H1 (cell line): ENCODE data around the gene SASH3. TPM values are rescaled to one million over a fixed set of nuclear protein-coding genes. Genes with fewer than 3 reads are reported as not detected.

Source experiments
- CTCF ChIA-PET: fragments of 300-600 bp; sonication (Branson Sonifier 250); formaldehyde crosslinking; loops from one replicate; lab custom pipeline; 2021; ENCODE audit not compliant: partially characterized antibody; lab: Charles Lee
- POLR2A ChIA-PET: fragments of 300-600 bp; sonication (Branson Sonifier 250); formaldehyde crosslinking; loops from one replicate; lab custom pipeline; 2021; ENCODE audit warnings: inconsistent platforms; ENCODE audit not compliant: partially characterized antibody; lab: Charles Lee
- DNase-seq, 2 experiments: peaks; one replicate each; pipeline versions ENCODE4 v3.0.0 to v3.0.0-alpha.2; 2010 to 2022; ENCODE audit warnings: low spot score in 2 of 2, low read depth in 1 of 2, mixed read lengths in 1 of 2
- FAIRE-seq: peaks from 2 replicates; lab custom pipeline; 2011; peaks lifted over from hg19 to GRCh38; lab: Jason Lieb, UNC
- H2AFZ ChIP-seq: 2 replicates; pipeline ENCODE4 v1.8.1; 2012; ENCODE audit warnings: low read length, inconsistent platforms
- H2AK5ac ChIP-seq: 2 replicates; pipeline ENCODE4 v1.6.1; 2013; ENCODE audit warnings: low read depth, low read length
- H2BK120ac ChIP-seq: replicated peaks from 2 replicates; pipeline ENCODE3; 2013; ENCODE audit warnings: low read depth, low read length, inconsistent platforms
- H2BK12ac ChIP-seq: 2 replicates; pipeline ENCODE4 v1.6.1; 2013; ENCODE audit warnings: low read depth, low read length
- H2BK15ac ChIP-seq: 2 replicates; pipeline ENCODE4 v1.6.1; 2013; ENCODE audit warnings: low read length
- H2BK20ac ChIP-seq: 2 replicates; pipeline ENCODE4 v1.6.1; 2013; ENCODE audit warnings: low read length
- H2BK5ac ChIP-seq: 2 replicates; pipeline ENCODE4 v1.6.1; 2013; ENCODE audit warnings: low read depth, low read length
- H3K14ac ChIP-seq: 2 replicates; pipeline ENCODE4 v1.6.1; 2013; ENCODE audit warnings: inconsistent platforms; ENCODE audit not compliant: insufficient read length
- H3K18ac ChIP-seq: 2 replicates; pipeline ENCODE4 v1.6.1; 2013; ENCODE audit warnings: low read length; ENCODE audit errors: extremely low read depth
- H3K23ac ChIP-seq: 2 replicates; pipeline ENCODE4 v1.6.1; 2013; ENCODE audit warnings: inconsistent platforms; ENCODE audit not compliant: insufficient read length
- H3K23me2 ChIP-seq: 2 replicates; pipeline ENCODE4 v1.6.1; 2013; ENCODE audit warnings: low read depth, low read length
- H3K27ac ChIP-seq: 2 replicates; pipeline ENCODE4 v1.6.1; 2011; ENCODE audit warnings: low read depth, low read length, inconsistent platforms
- H3K27me3 ChIP-seq, 4 experiments: replicated peaks in 1 of 4; 1 replicate in 1 of 4; 2 replicates in 3 of 4; pipeline versions ENCODE4 v1.6.1 to v1.8.1; 2011 to 2013; ENCODE audit warnings: low read length in 3 of 4, mild to moderate bottlenecking in 3 of 4, inconsistent platforms in 2 of 4, mixed read lengths in 2 of 4, moderate library complexity in 1 of 4; ENCODE audit not compliant: control insufficient read depth in 3 of 4, insufficient read depth in 3 of 4; ENCODE audit errors: extremely low read depth in 1 of 4
- H3K36me3 ChIP-seq, 4 experiments: 2 replicates each; pipeline versions ENCODE4 v1.6.1 to v1.8.1; 2011 to 2013; ENCODE audit warnings: mild to moderate bottlenecking in 4 of 4, low read length in 3 of 4, moderate library complexity in 2 of 4, control low read depth in 1 of 4, inconsistent platforms in 1 of 4; ENCODE audit not compliant: insufficient read depth in 4 of 4, control insufficient read depth in 2 of 4
- H3K4ac ChIP-seq: replicated peaks from 2 replicates; pipeline ENCODE3; 2013; ENCODE audit warnings: low read length, low read depth, mixed read lengths, inconsistent platforms; ENCODE audit not compliant: insufficient read length
- H3K4me1 ChIP-seq, 4 experiments: replicated peaks in 1 of 4; 1 replicate in 1 of 4; 2 replicates in 3 of 4; pipeline versions ENCODE4 v1.6.1 to v1.8.1; 2011 to 2013; ENCODE audit warnings: low read length in 3 of 4, inconsistent platforms in 2 of 4, mixed read lengths in 1 of 4; ENCODE audit not compliant: insufficient read depth in 4 of 4, control insufficient read depth in 3 of 4
- H3K4me2 ChIP-seq, 2 experiments: 2 replicates each; pipeline versions ENCODE4 v1.6.1 to v1.8.1; 2011 to 2013; ENCODE audit warnings: low read depth in 2 of 2, low read length in 2 of 2, control low read depth in 1 of 2, inconsistent platforms in 1 of 2, mild to moderate bottlenecking in 1 of 2; ENCODE audit not compliant: insufficient read depth in 1 of 2
- H3K4me3 ChIP-seq, 4 experiments: fragments of 200-600, 300-600 bp in 1 of 4; sonication (generic), shearing (Covaris generic), sonication (Bioruptor Twin) in 1 of 4; 2 replicates each; pipeline versions ENCODE4 v1.5.1 to v1.8.1; 2011 to 2016; ENCODE audit warnings: low read length in 4 of 4, low read depth in 3 of 4, control low read depth in 2 of 4, inconsistent platforms in 2 of 4, mild to moderate bottlenecking in 2 of 4, mixed read lengths in 1 of 4, moderate library complexity in 1 of 4; ENCODE audit not compliant: insufficient read depth in 2 of 4; ENCODE audit errors: extremely low read depth in 1 of 4
- H3K56ac ChIP-seq: replicated peaks from 2 replicates; pipeline ENCODE3; 2013; ENCODE audit warnings: low read depth, mild to moderate bottlenecking, mixed read lengths, low read length, inconsistent platforms; ENCODE audit not compliant: insufficient read length
- H3K79me1 ChIP-seq: 2 replicates; pipeline ENCODE4 v1.6.1; 2013; ENCODE audit warnings: low read depth, low read length, control low read depth
- H3K79me2 ChIP-seq, 2 experiments: 2 replicates each; pipeline versions ENCODE4 v1.6.1 to v1.8.1; 2012 to 2013; ENCODE audit warnings: low read length in 2 of 2, mild to moderate bottlenecking in 2 of 2, inconsistent platforms in 1 of 2; ENCODE audit not compliant: insufficient read depth in 2 of 2, control insufficient read depth in 1 of 2
- H3K9ac ChIP-seq, 4 experiments: replicated peaks in 1 of 4; 1 replicate in 1 of 4; 2 replicates in 3 of 4; pipeline versions ENCODE4 v1.6.1 to v1.8.1; 2011 to 2013; ENCODE audit warnings: low read depth in 3 of 4, low read length in 3 of 4, control low read depth in 2 of 4, mild to moderate bottlenecking in 2 of 4, moderate library complexity in 2 of 4, inconsistent platforms in 1 of 4; ENCODE audit errors: extremely low read depth in 1 of 4
- H3K9me3 ChIP-seq, 2 experiments: 2 replicates each; pipeline versions ENCODE4 v1.6.1 to v1.8.1; 2012 to 2013; ENCODE audit warnings: mild to moderate bottlenecking in 2 of 2, moderate library complexity in 2 of 2, control low read depth in 1 of 2, inconsistent platforms in 1 of 2, low read depth in 1 of 2, low read length in 1 of 2, mixed read lengths in 1 of 2; ENCODE audit not compliant: insufficient read depth in 2 of 2
- H4K20me1 ChIP-seq, 2 experiments: replicated peaks in 1 of 2; 2 replicates each; pipeline versions ENCODE3 to v1.8.1; 2011 to 2013; ENCODE audit warnings: inconsistent platforms in 2 of 2, low read length in 2 of 2, mild to moderate bottlenecking in 1 of 2; ENCODE audit not compliant: insufficient read depth in 2 of 2, control insufficient read depth in 1 of 2
- H4K5ac ChIP-seq: 2 replicates; pipeline ENCODE4 v1.6.1; 2013; ENCODE audit warnings: low read length, low read depth, mixed read lengths, inconsistent platforms; ENCODE audit not compliant: insufficient read length
- H4K8ac ChIP-seq: 2 replicates; pipeline ENCODE4 v1.8.0; 2013; ENCODE audit warnings: mild to moderate bottlenecking, moderate library complexity, low read length, inconsistent platforms; ENCODE audit not compliant: insufficient read depth; ENCODE audit errors: extremely low read depth
- H4K91ac ChIP-seq: replicated peaks from 2 replicates; pipeline ENCODE3; 2013; ENCODE audit warnings: low read length, mixed read lengths, inconsistent platforms; ENCODE audit not compliant: insufficient read length
- BACH1 ChIP-seq: IDR thresholded peaks from 2 replicates; pipeline ENCODE4 v1.6.1; 2012; ENCODE audit warnings: low read length, improper control_type of control experiment
- CBX5 ChIP-seq: fragments of 300-800, 300-1000 bp; sonication (generic); IDR thresholded peaks from 2 replicates; pipeline ENCODE4 v1.7.1; 2016; ENCODE audit warnings: antibody characterized with exemption, low read length, low read depth
- CBX8 ChIP-seq: fragments of 300-800, 300-1000 bp; sonication (generic); IDR thresholded peaks from 2 replicates; pipeline ENCODE4 v1.7.1; 2016; ENCODE audit warnings: low read depth, low read length, borderline replicate concordance
- CHD1 ChIP-seq: IDR thresholded peaks from 2 replicates; pipeline ENCODE4 v1.6.1; 2012; ENCODE audit warnings: low read depth, low read length, improper control_type of control experiment
- CTBP2 ChIP-seq: IDR thresholded peaks from 2 replicates; pipeline ENCODE4 v1.7.0; 2011; ENCODE audit warnings: borderline replicate concordance, mild to moderate bottlenecking, moderate library complexity, mixed read lengths, low read length; ENCODE audit not compliant: insufficient read depth, insufficient read length
- FOSL1 ChIP-seq: IDR thresholded peaks from 2 replicates; pipeline ENCODE4 v1.6.1; 2011; ENCODE audit warnings: mild to moderate bottlenecking, low read depth, low read length, moderate library complexity; ENCODE audit not compliant: insufficient read depth
- JUN ChIP-seq: IDR thresholded peaks from 2 replicates; pipeline ENCODE4 v1.6.1; 2011; ENCODE audit warnings: low read depth, mild to moderate bottlenecking, improper control_type of control experiment, low read length
- KDM4A ChIP-seq: IDR thresholded peaks from one replicate; pipeline ENCODE4 v1.7.1; 2012; ENCODE audit warnings: low read depth, mild to moderate bottlenecking, moderate library complexity, low read length, inconsistent platforms; ENCODE audit not compliant: severe bottlenecking
- KDM5A ChIP-seq: fragments of 200-600 bp; IDR thresholded peaks from 2 replicates; pipeline ENCODE4 v1.7.1; 2012; ENCODE audit warnings: mild to moderate bottlenecking, low read length, inconsistent platforms, mixed read lengths
- POLR2A ChIP-seq, 2 experiments: IDR thresholded peaks; 1 replicate in 1 of 2; 2 replicates in 1 of 2; pipeline ENCODE4 v1.6.1; 2011; ENCODE audit warnings: low read depth in 2 of 2, low read length in 2 of 2, mild to moderate bottlenecking in 2 of 2; ENCODE audit errors: control extremely low read depth in 1 of 2
- RBBP5 ChIP-seq: IDR thresholded peaks from 2 replicates; pipeline ENCODE4 v1.7.1; 2012; ENCODE audit warnings: low read depth, mild to moderate bottlenecking, inconsistent platforms, low read length, moderate library complexity, borderline replicate concordance
- RFX5 ChIP-seq: IDR thresholded peaks from 2 replicates; pipeline ENCODE4 v1.6.1; 2011; ENCODE audit warnings: low read depth, low read length, improper control_type of control experiment, borderline replicate concordance
- SIN3A ChIP-seq, 2 experiments: IDR thresholded peaks in 1 of 2; conservative IDR thresholded peaks in 1 of 2; 2 replicates each; pipeline ENCODE4 v1.6.1; 2011 to 2012; ENCODE audit warnings: low read length in 2 of 2, improper control_type of control experiment in 1 of 2, low read depth in 1 of 2, mild to moderate bottlenecking in 1 of 2
- SIRT6 ChIP-seq: IDR thresholded peaks from one replicate; pipeline ENCODE4 v1.7.1; 2012; ENCODE audit warnings: low read length, inconsistent platforms
- SP1 ChIP-seq: IDR thresholded peaks from 2 replicates; pipeline ENCODE4 v1.6.1; 2011; ENCODE audit warnings: low read depth, low read length
- TAF7 ChIP-seq: optimal IDR thresholded peaks from 2 replicates; pipeline ENCODE3; 2011; ENCODE audit warnings: low read depth, mild to moderate bottlenecking, inconsistent platforms, low read length, moderate library complexity, borderline replicate concordance
- WGBS, 2 experiments: shearing (Covaris generic) in 1 of 2; methylation state at CpG; one replicate each; pipeline versions ENCODE4 v1.1.6 to v1.1.7; 2013 to 2015; ENCODE audit warnings: low lambda C conversion rate in 2 of 2, mixed read lengths in 2 of 2, inconsistent platforms in 1 of 2, low coverage in 1 of 2, missing lambda C conversion rate in 1 of 2; ENCODE audit not compliant: insufficient replicate concordance in 2 of 2, insufficient coverage in 1 of 2, insufficient read length in 1 of 2; ENCODE audit errors: extremely low coverage in 1 of 2, missing lambda C conversion rate in 1 of 2; 5-methylcytosine and 5-hydroxymethylcytosine counted together
- polyA plus RNA-seq, 7 experiments: library from polyadenylated mRNA; depleted of rRNA in 3 of 7; stranded (reverse) in 5 of 7; unstranded in 2 of 7; fragments of >200 nt in 5 of 7; fragments of 200-250 nt in 2 of 7; gene quantifications; 1 replicate in 5 of 7; 2 replicates in 1 of 7; 4 replicates in 1 of 7; pipeline versions ENCODE4 v1.2.1 to v1.2.3, GENCODE V29; 2011 to 2013; ENCODE audit warnings: missing spikeins in 2 of 7, mixed read lengths in 2 of 7
- total RNA-seq: library from RNA; stranded (reverse); fragmentation: NEBNext Ultra II Directional; extraction: Animal tissue kit (Norgen Biotek cat#: 25700); gene quantifications from 2 replicates; pipeline ENCODE4 v1.2.1, GENCODE V29; 2021

Gene SASH3
- total and polyA plus RNA-seq, 2 of the 8 experiments (the other 6 are each of a cell fraction or from before 2014, with no cell fraction given): not detected

DNA sequence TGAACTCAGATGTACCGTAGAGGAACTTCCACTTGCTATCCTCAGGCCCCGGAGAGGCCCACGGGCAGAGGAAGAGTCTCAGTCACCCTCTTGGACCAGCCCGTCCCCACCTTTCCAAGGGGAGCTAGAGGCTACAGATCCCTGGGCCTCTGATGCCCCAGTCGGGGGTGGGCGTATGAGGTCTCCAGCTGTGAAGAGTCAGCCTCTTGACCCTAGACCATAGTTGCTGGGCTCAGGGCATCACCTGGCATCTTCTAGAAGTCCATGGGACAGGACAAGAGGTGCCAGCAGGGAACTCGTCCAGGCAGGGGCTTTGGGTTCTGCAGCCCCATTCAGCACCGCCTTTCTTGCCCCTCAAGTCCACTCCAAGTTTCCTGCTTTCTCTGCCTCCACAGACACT, 11.6 kb downstream of the SASH3 start:
- H2BK12ac ChIP-seq: no peak overlapping the region
- no peak overlapping the region for H2BK20ac ChIP-seq
- H3K23ac ChIP-seq: no peak overlapping the region
- no peak overlapping the region for H4K8ac ChIP-seq
- H3K4ac ChIP-seq: no peak overlapping the region
- H3K79me2 ChIP-seq: no peaks in the 10 kb centered on the region
- CTCF ChIA-PET: interaction anchor here (1.2 to 1.8 kb wide), 4 partner anchors 10 to 197 kb away, joined by 3 to 9 read pairs (median 4); no protein-coding TSS in a partner anchor
- no peak overlapping the region for H4K91ac ChIP-seq
- no peak overlapping the region for H4K5ac ChIP-seq
- no peak overlapping the region for H3K56ac ChIP-seq
- no peaks in the 10 kb centered on the region for H3K79me1 ChIP-seq
- WGBS, 2 experiments: 97% methylated on average over 6 of the region's 8 CpGs; no CpG with 5 or more reads in 1 of the 2 experiments
- no peak overlapping the region for H3K4me3 ChIP-seq
- H3K27me3 ChIP-seq: no peaks in the 10 kb centered on the region
- H3K23me2 ChIP-seq: no peaks in the 10 kb centered on the region
- H3K27ac ChIP-seq: no peak overlapping the region
- no peak overlapping the region for H2BK15ac ChIP-seq
- H3K4me1 ChIP-seq: no peaks in the 10 kb centered on the region
- DNase-seq: no peak
- no peak overlapping the region for H2AK5ac ChIP-seq
- H3K9me3 ChIP-seq: no peaks in the 10 kb centered on the region
- no peak for FAIRE-seq
- no peak overlapping the region for H2AFZ ChIP-seq
- H3K36me3 ChIP-seq: no peaks in the 10 kb centered on the region
- H4K20me1 ChIP-seq: no peaks in the 10 kb centered on the region
- H3K4me2 ChIP-seq: no peak overlapping the region
- no peak overlapping the region for H2BK5ac ChIP-seq
- no peak overlapping the region for H3K9ac ChIP-seq
- H3K14ac ChIP-seq: no peak overlapping the region
- H2BK120ac ChIP-seq: no peak overlapping the region
- H3K18ac ChIP-seq: no peak overlapping the region
- POLR2A ChIA-PET: no interaction called here
- TF ChIP-seq SIN3A (conservative IDR thresholded peaks at IDR 0.05 in 1 of 2, IDR thresholded peaks at IDR 0.05 in 1 of 2; ENCODE audit: low read depth in 1 of 2, low read length in 2 of 2) (no peak), CBX8 (no peak), CTBP2 (no peak), BACH1 (no peak), KDM5A (no peak), JUN (no peak), KDM4A (no peak), RBBP5 (no peak), RFX5 (no peak), FOSL1 (no peak), CBX5 (no peak), CHD1 (no peak), POLR2A (IDR thresholded peaks at IDR 0.05; ENCODE audit: control extremely low read depth in 1 of 2, low read depth in 2 of 2, low read length in 2 of 2) (no peak), SIRT6 (no peak), SP1 (no peak), TAF7 (no peak)
